Bronchial epithelial cell (primary cell): ENCODE data around the gene LPCAT2. TPM values are rescaled to one million over a fixed set of nuclear protein-coding genes. Genes with fewer than 3 reads are reported as not detected.

ENCODE experiments used
- DNase-seq: peaks from one replicate; pipeline ENCODE4 v3.0.0-alpha.2; 2010; ENCODE audit warnings: low read depth
- FAIRE-seq: peaks from 2 replicates; lab custom pipeline; 2011; peaks lifted over from hg19 to GRCh38; lab: Jason Lieb, UNC
- H3K27me3 ChIP-seq: 2 replicates; pipeline ENCODE4 v1.5.1; 2011; ENCODE audit warnings: low read length; ENCODE audit not compliant: control insufficient read depth, insufficient read depth
- H3K36me3 ChIP-seq: 2 replicates; pipeline ENCODE4 v1.5.1; 2011; ENCODE audit warnings: low read length; ENCODE audit not compliant: control insufficient read depth, insufficient read depth
- H3K4me3 ChIP-seq: 2 replicates; pipeline ENCODE4 v1.5.1; 2011; ENCODE audit warnings: mild to moderate bottlenecking, low read depth, low read length, control low read depth
- total RNA-seq: library from RNA; depleted of rRNA; stranded (reverse); fragments of >200 nt; gene quantifications from 2 replicates; pipeline ENCODE4 v1.2.1, GENCODE V29; 2014
- TF ChIP-seq, protein P1 (sequence below): IDR thresholded peaks from 2 replicates; pipeline ENCODE4 v1.5.1; 2011; ENCODE audit warnings: mild to moderate bottlenecking, moderate library complexity, low read length, control low read depth, inconsistent platforms; ENCODE audit not compliant: insufficient read depth, severe bottlenecking

LPCAT2 gene
- total RNA-seq, 1 donor from 2014 or later = 11.8 TPM

DNA sequence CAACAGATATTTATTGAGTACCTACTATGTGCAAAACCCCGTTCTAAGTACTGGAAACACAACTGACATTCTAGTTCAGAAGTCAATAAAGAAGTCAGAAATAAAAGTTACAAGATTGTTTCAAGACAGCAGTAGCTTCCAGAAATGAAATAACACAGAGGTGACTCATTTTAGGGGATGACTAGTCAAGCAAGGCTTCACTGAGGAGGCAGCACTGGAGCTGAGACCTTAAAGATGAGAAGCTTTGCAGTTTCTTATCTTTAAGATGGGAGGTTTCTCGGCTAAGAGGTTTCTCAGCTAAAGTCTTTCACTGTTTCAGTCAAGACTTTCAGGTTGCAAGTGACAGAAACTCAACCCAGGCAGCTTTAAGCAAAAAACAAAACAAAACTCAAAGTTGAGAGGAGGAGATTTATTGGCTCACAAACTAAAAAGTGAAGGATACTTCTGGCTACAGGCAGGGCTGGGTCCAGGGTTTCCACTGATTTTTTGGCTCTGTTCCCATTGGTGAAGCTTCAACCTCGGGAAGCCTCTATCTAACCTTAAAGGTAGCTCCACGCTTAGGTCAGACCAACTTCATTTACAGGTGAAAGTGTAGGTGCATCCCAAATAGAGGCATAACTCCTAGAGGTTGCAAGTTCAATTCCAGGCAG, 37.3 kb upstream of the LPCAT2 start:
- TF ChIP-seq, protein P1, sequence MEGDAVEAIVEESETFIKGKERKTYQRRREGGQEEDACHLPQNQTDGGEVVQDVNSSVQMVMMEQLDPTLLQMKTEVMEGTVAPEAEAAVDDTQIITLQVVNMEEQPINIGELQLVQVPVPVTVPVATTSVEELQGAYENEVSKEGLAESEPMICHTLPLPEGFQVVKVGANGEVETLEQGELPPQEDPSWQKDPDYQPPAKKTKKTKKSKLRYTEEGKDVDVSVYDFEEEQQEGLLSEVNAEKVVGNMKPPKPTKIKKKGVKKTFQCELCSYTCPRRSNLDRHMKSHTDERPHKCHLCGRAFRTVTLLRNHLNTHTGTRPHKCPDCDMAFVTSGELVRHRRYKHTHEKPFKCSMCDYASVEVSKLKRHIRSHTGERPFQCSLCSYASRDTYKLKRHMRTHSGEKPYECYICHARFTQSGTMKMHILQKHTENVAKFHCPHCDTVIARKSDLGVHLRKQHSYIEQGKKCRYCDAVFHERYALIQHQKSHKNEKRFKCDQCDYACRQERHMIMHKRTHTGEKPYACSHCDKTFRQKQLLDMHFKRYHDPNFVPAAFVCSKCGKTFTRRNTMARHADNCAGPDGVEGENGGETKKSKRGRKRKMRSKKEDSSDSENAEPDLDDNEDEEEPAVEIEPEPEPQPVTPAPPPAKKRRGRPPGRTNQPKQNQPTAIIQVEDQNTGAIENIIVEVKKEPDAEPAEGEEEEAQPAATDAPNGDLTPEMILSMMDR = no peak
- no peak overlapping the region for H3K4me3 ChIP-seq
- no peaks in the 10 kb centered on the region for H3K36me3 ChIP-seq
- peak; percentile 85 for DNase-seq
- FAIRE-seq = no peak
- no peaks in the 10 kb centered on the region for H3K27me3 ChIP-seq

GRCh38 chr16:55473587-55473986, 35.3 kb upstream of the LPCAT2 start:
- DNase-seq = no peak
- Histone ChIP-seq H3K36me3 (no peaks in the 10 kb centered on the region), H3K4me3 (no peak overlapping the region), H3K27me3 (no peaks in the 10 kb centered on the region)
- TF ChIP-seq, protein P1 = no peak
- no peak for FAIRE-seq

- TF ChIP-seq, protein P1 = no peak
- FAIRE-seq = no peak
- Histone ChIP-seq H3K27me3 (no peaks in the 10 kb centered on the region), H3K4me3 (no peak overlapping the region), H3K36me3 (no peaks in the 10 kb centered on the region)
- DNase-seq = no peak
Measured at GRCh38 chr16:55474821-55475220, 34.1 kb upstream of the LPCAT2 start.

- Histone ChIP-seq H3K27me3 (no peaks in the 10 kb centered on the region), H3K4me3 (no peak overlapping the region), H3K36me3 (no peaks in the 10 kb centered on the region)
- DNase-seq = no peak
- TF ChIP-seq, protein P1 = no peak
- no peak for FAIRE-seq
Measured at GRCh38 chr16:55475919-55476318, 33.0 kb upstream of the LPCAT2 start.

DNA sequence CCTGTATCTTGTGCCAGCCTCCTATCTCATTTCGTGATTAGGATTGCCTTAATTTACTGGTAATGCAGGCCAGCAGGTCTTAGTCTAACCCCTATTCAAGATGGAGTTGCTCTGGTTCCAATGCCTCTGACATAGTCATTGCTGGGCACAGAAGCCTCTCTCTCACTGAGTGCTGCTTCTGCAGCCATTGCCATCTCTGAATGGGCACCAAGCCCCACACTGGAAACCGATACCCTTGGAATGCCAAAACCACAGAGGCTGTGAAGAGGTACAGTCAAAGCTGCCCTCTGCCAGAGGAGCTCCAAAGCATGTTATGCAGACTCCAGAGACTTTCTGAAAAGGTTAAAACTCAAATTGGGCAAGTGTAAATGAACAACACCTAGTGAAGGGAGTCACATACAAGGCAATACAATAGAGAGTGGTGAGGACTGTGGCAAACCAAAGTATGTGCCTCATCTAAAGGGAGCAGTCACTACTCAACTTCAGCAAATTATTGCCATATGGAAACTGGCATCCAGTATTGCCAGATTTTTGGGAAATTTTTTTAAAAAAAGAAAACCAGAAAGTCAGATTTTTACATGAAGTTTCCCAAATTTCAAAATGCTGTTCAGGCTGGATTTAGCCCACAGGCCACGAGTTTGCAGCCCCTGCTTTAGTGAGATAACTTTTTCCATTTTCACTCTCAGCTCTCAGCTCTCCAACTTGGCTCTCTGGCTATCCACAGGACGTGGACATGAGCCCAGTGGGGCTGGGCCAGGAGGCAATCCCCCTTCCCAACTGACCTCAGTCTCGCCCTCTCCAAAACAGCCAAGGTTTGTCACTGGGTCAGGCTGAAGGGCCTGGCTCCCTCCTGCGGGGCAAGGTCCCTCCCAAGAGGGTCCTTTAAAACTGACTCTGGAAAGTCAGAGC, 32.0 kb upstream of the LPCAT2 start:
- H3K4me3 ChIP-seq = no peak overlapping the region
- FAIRE-seq = no peak
- TF ChIP-seq, protein P1 = no peak
- DNase-seq = no peak
- no peaks in the 10 kb centered on the region for H3K36me3 ChIP-seq
- no peaks in the 10 kb centered on the region for H3K27me3 ChIP-seq
